ENCODE results near the gene CMYA5. TPM values are rescaled to one million over a fixed set of nuclear protein-coding genes. Genes with fewer than 3 reads are reported as not detected.

Gene CMYA5
- total RNA-seq, 2 experiments from 2014 or later, result 0.13 to 0.21 TPM

- Histone ChIP-seq H3K9me3 (ENCODE audit: low read length) (no peaks in the 10 kb centered on the region), H3K4me1 (ENCODE audit: insufficient read depth, low read length, poor library complexity, severe bottlenecking) (no peaks in the 10 kb centered on the region), H3K9me2 (ENCODE audit: insufficient read depth, low read length) (no peaks in the 10 kb centered on the region), H3K79me2 (ENCODE audit: insufficient read depth, low read depth, low read length) (no peaks in the 10 kb centered on the region), H4K20me1 (ENCODE audit: insufficient read depth, low read length) (no peaks in the 10 kb centered on the region), H3K4me2 (ENCODE audit: low read length) (no peak overlapping the region), H3K4me3 (ENCODE audit: low read depth, low read length, poor library complexity, severe bottlenecking) (no peak overlapping the region), H2AFZ (ENCODE audit: low read length) (no peak overlapping the region), H3K27ac (ENCODE audit: low read depth, low read length, poor library complexity, severe bottlenecking) (no peak overlapping the region), H3K36me3 (ENCODE audit: insufficient read depth, low read length) (no peaks in the 10 kb centered on the region)
- TF ChIP-seq, protein P1, sequence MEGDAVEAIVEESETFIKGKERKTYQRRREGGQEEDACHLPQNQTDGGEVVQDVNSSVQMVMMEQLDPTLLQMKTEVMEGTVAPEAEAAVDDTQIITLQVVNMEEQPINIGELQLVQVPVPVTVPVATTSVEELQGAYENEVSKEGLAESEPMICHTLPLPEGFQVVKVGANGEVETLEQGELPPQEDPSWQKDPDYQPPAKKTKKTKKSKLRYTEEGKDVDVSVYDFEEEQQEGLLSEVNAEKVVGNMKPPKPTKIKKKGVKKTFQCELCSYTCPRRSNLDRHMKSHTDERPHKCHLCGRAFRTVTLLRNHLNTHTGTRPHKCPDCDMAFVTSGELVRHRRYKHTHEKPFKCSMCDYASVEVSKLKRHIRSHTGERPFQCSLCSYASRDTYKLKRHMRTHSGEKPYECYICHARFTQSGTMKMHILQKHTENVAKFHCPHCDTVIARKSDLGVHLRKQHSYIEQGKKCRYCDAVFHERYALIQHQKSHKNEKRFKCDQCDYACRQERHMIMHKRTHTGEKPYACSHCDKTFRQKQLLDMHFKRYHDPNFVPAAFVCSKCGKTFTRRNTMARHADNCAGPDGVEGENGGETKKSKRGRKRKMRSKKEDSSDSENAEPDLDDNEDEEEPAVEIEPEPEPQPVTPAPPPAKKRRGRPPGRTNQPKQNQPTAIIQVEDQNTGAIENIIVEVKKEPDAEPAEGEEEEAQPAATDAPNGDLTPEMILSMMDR (conservative IDR thresholded peaks at IDR 0.05; ENCODE audit: low read length), result no peak
- TF ChIP-seq EZH2phosphoT487 (IDR thresholded peaks at IDR 0.05; ENCODE audit: borderline replicate concordance, low read depth, low read length), result no peak
- no TSS peak for BruUV-seq (replicated peaks)
- no peak for DNase-seq (ENCODE audit: low spot score)
- intact Hi-C loops (cut with micrococcal nuclease; ENCODE audit: unreplicated experiment), result no loop called here
- ChIA-PET POLR2A (interaction anchor here (0.7 kb wide), 1 partner anchor 54 kb away, joined by 4 read pairs; no protein-coding TSS in a partner anchor), CTCF (ENCODE audit: unreplicated experiment) (no interaction called here)
Measured at GRCh38 chr5:79742549-79743136, 53.0 kb downstream of the CMYA5 start.

DNA sequence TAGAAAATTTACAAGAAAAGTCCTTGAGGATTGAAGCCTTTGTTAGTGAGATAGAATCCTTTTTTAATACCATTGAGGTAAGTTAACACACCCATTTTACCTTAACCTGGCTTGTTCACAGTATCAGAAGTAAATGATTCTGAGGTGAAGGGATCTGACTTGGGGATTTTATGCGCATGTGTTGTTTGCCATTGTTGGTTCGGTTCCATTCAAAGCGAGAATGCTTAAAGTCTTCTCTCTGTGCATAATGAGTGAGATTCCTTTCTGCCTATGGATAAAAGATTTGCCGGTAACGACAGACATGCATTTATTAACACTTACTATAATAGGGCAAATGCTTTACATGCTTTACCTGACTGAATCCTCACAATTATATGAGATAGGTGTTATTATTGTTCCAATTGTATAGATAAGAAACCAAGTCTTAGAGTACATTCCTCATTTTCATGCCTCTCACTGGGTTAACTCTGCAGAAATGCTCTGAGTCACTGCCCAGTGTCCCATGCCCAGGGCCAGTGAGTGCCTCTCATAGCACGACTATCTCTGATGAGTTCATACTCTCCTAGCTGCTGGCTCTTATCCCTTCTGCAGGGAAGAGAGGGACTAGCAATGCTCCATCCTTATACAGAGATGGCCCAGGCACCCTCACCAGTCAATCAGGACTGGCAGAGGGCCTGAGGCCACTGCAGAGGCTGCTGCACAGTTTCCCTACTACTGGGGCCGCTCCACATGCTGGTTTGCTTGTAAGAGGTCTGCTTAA, 54.4 kb downstream of the CMYA5 start:
- no peaks in the 10 kb centered on the region for H3K4me1 ChIP-seq (ENCODE audit: insufficient read depth, low read length, poor library complexity, severe bottlenecking)
- no peak overlapping the region for H3K27ac ChIP-seq (ENCODE audit: low read depth, low read length, poor library complexity, severe bottlenecking)
- H3K36me3 ChIP-seq (ENCODE audit: insufficient read depth, low read length), result no peaks in the 10 kb centered on the region
- no TSS peak for BruUV-seq (replicated peaks)
- H3K9me2 ChIP-seq (ENCODE audit: insufficient read depth, low read length), result no peaks in the 10 kb centered on the region
- H2AFZ ChIP-seq (ENCODE audit: low read length), result no peak overlapping the region
- no peak for TF ChIP-seq EZH2phosphoT487 (IDR thresholded peaks at IDR 0.05; ENCODE audit: borderline replicate concordance, low read depth, low read length)
- TF ChIP-seq, protein P1 (conservative IDR thresholded peaks at IDR 0.05; ENCODE audit: low read length), result no peak
- intact Hi-C loops (cut with micrococcal nuclease; ENCODE audit: unreplicated experiment), result no loop called here
- ChIA-PET POLR2A (no interaction called here), CTCF (ENCODE audit: unreplicated experiment) (no interaction called here)
- H3K4me2 ChIP-seq (ENCODE audit: low read length), result no peak overlapping the region
- no peak overlapping the region for H3K4me3 ChIP-seq (ENCODE audit: low read depth, low read length, poor library complexity, severe bottlenecking)
- no peaks in the 10 kb centered on the region for H3K9me3 ChIP-seq (ENCODE audit: low read length)
- no peak for DNase-seq (ENCODE audit: low spot score)
- no peaks in the 10 kb centered on the region for H4K20me1 ChIP-seq (ENCODE audit: insufficient read depth, low read length)
- no peaks in the 10 kb centered on the region for H3K79me2 ChIP-seq (ENCODE audit: insufficient read depth, low read depth, low read length)

DNA sequence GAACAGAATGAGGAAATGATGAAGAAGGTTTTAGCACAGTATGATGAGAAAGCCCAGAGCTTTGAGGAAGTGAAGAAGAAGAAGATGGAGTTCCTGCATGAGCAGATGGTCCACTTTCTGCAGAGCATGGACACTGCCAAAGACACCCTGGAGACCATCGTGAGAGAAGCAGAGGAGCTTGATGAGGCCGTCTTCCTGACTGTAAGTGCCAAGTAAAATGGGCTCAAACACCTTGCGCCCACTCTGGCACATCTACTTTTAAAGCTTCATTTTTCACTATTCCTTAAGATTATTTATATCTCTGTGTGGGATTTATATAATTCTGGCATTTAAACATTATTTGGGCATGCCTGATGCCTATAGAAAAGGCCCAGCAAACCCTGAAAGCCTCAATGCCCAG, 55.6 kb downstream of the CMYA5 start:
- DNase-seq (ENCODE audit: low spot score), result no peak
- BruUV-seq (replicated peaks), result no TSS peak
- Histone ChIP-seq H3K4me2 (ENCODE audit: low read length) (no peak overlapping the region), H2AFZ (ENCODE audit: low read length) (no peak overlapping the region), H4K20me1 (ENCODE audit: insufficient read depth, low read length) (no peaks in the 10 kb centered on the region), H3K27ac (ENCODE audit: low read depth, low read length, poor library complexity, severe bottlenecking) (no peak overlapping the region), H3K9me2 (ENCODE audit: insufficient read depth, low read length) (no peaks in the 10 kb centered on the region), H3K36me3 (ENCODE audit: insufficient read depth, low read length) (no peaks in the 10 kb centered on the region), H3K4me3 (ENCODE audit: low read depth, low read length, poor library complexity, severe bottlenecking) (no peak overlapping the region), H3K4me1 (ENCODE audit: insufficient read depth, low read length, poor library complexity, severe bottlenecking) (no peaks in the 10 kb centered on the region), H3K9me3 (ENCODE audit: low read length) (no peaks in the 10 kb centered on the region), H3K79me2 (ENCODE audit: insufficient read depth, low read depth, low read length) (no peaks in the 10 kb centered on the region)
- intact Hi-C loops (cut with micrococcal nuclease; ENCODE audit: unreplicated experiment), result no loop called here
- POLR2A ChIA-PET, result interaction anchor here (0.7 to 1.6 kb wide), 4 partner anchors 18 to 426 kb away, joined by 3 to 4 read pairs (median 4); no protein-coding TSS in a partner anchor
- CTCF ChIA-PET (ENCODE audit: unreplicated experiment), result no interaction called here
- TF ChIP-seq EZH2phosphoT487 (IDR thresholded peaks at IDR 0.05; ENCODE audit: borderline replicate concordance, low read depth, low read length), result no peak
- TF ChIP-seq, protein P1 (conservative IDR thresholded peaks at IDR 0.05; ENCODE audit: low read length), result no peak
